ENCODE measurements around the gene EEA1. TPM values are rescaled to one million over a fixed set of nuclear protein-coding genes. Genes with fewer than 3 reads are reported as not detected.

Gene EEA1
- total and polyA plus RNA-seq, 2 of the 8 experiments (the other 6 are each of a cell fraction or from before 2014, with no cell fraction given), result 1.0 to 18.8 TPM

GRCh38 chr12:92821142-92821541 is 108.0 kb downstream of the EEA1 start (continued):
- TF ChIP-seq, protein P1, sequence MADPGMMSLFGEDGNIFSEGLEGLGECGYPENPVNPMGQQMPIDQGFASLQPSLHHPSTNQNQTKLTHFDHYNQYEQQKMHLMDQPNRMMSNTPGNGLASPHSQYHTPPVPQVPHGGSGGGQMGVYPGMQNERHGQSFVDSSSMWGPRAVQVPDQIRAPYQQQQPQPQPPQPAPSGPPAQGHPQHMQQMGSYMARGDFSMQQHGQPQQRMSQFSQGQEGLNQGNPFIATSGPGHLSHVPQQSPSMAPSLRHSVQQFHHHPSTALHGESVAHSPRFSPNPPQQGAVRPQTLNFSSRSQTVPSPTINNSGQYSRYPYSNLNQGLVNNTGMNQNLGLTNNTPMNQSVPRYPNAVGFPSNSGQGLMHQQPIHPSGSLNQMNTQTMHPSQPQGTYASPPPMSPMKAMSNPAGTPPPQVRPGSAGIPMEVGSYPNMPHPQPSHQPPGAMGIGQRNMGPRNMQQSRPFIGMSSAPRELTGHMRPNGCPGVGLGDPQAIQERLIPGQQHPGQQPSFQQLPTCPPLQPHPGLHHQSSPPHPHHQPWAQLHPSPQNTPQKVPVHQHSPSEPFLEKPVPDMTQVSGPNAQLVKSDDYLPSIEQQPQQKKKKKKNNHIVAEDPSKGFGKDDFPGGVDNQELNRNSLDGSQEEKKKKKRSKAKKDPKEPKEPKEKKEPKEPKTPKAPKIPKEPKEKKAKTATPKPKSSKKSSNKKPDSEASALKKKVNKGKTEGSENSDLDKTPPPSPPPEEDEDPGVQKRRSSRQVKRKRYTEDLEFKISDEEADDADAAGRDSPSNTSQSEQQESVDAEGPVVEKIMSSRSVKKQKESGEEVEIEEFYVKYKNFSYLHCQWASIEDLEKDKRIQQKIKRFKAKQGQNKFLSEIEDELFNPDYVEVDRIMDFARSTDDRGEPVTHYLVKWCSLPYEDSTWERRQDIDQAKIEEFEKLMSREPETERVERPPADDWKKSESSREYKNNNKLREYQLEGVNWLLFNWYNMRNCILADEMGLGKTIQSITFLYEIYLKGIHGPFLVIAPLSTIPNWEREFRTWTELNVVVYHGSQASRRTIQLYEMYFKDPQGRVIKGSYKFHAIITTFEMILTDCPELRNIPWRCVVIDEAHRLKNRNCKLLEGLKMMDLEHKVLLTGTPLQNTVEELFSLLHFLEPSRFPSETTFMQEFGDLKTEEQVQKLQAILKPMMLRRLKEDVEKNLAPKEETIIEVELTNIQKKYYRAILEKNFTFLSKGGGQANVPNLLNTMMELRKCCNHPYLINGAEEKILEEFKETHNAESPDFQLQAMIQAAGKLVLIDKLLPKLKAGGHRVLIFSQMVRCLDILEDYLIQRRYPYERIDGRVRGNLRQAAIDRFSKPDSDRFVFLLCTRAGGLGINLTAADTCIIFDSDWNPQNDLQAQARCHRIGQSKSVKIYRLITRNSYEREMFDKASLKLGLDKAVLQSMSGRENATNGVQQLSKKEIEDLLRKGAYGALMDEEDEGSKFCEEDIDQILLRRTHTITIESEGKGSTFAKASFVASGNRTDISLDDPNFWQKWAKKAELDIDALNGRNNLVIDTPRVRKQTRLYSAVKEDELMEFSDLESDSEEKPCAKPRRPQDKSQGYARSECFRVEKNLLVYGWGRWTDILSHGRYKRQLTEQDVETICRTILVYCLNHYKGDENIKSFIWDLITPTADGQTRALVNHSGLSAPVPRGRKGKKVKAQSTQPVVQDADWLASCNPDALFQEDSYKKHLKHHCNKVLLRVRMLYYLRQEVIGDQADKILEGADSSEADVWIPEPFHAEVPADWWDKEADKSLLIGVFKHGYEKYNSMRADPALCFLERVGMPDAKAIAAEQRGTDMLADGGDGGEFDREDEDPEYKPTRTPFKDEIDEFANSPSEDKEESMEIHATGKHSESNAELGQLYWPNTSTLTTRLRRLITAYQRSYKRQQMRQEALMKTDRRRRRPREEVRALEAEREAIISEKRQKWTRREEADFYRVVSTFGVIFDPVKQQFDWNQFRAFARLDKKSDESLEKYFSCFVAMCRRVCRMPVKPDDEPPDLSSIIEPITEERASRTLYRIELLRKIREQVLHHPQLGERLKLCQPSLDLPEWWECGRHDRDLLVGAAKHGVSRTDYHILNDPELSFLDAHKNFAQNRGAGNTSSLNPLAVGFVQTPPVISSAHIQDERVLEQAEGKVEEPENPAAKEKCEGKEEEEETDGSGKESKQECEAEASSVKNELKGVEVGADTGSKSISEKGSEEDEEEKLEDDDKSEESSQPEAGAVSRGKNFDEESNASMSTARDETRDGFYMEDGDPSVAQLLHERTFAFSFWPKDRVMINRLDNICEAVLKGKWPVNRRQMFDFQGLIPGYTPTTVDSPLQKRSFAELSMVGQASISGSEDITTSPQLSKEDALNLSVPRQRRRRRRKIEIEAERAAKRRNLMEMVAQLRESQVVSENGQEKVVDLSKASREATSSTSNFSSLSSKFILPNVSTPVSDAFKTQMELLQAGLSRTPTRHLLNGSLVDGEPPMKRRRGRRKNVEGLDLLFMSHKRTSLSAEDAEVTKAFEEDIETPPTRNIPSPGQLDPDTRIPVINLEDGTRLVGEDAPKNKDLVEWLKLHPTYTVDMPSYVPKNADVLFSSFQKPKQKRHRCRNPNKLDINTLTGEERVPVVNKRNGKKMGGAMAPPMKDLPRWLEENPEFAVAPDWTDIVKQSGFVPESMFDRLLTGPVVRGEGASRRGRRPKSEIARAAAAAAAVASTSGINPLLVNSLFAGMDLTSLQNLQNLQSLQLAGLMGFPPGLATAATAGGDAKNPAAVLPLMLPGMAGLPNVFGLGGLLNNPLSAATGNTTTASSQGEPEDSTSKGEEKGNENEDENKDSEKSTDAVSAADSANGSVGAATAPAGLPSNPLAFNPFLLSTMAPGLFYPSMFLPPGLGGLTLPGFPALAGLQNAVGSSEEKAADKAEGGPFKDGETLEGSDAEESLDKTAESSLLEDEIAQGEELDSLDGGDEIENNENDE (IDR thresholded peaks at IDR 0.05; ENCODE audit: insufficient replicate concordance, low read length), result no peak

Measured in H1 (cell line).